Panc1 (cell line): ENCODE data around the gene SDK1.

Experiments used
- CTCF ChIP-seq: fragments of 450-650 bp; IDR thresholded peaks from 2 replicates; pipeline ENCODE4 v1.5.1; 2017; ENCODE audit warnings: mild to moderate bottlenecking
- POLR2AphosphoS5 ChIP-seq: IDR thresholded peaks from 2 replicates; pipeline ENCODE4 v1.6.1; 2012; ENCODE audit warnings: mild to moderate bottlenecking, low read depth, low read length, moderate library complexity
- REST ChIP-seq, 2 experiments: IDR thresholded peaks; 2 replicates each; pipeline ENCODE4 v1.6.1; 2011 to 2012; ENCODE audit warnings: low read depth in 2 of 2, control low read depth in 1 of 2, low read length in 1 of 2, mild to moderate bottlenecking in 1 of 2, moderate library complexity in 1 of 2; ENCODE audit not compliant: insufficient read depth in 1 of 2
- SIN3A ChIP-seq: IDR thresholded peaks from 2 replicates; pipeline ENCODE4 v1.6.1; 2012; ENCODE audit warnings: low read depth, mild to moderate bottlenecking, low read length, moderate library complexity, borderline replicate concordance; ENCODE audit not compliant: insufficient read depth

- TF ChIP-seq CTCF (no peak), REST (IDR thresholded peaks at IDR 0.05; ENCODE audit: insufficient read depth in 1 of 2, low read depth in 2 of 2, low read length in 1 of 2) (no peak), POLR2AphosphoS5 (no peak), SIN3A (no peak)
Observed at GRCh38 chr7:4181446-4181845, 880.4 kb downstream of the SDK1 start.
